GM12878 (cell line): ENCODE data around the gene CHN2. TPM values are rescaled to one million over a fixed set of nuclear protein-coding genes. Genes with fewer than 3 reads are reported as not detected.

ENCODE experiments used
- ATAC-seq: fragments of 200-7000 bp; cut with Tn5 transposase; 3 replicates; pipeline ENCODE4 v1.9.1; 2020; ENCODE audit warnings: mild to moderate bottlenecking, moderate library complexity
- BruUV-seq: library from RNA; stranded (reverse); fragments of 400-500 nt; replicated peaks from 2 replicates; lab custom pipeline; 2021; lab: Mats Ljungman, UMichigan
- CTCF ChIA-PET: fragments of 300-600 bp; sonication (Branson Sonifier 250); formaldehyde crosslinking; extraction: SDS; loops from one replicate; lab custom pipeline; 2021; ENCODE audit warnings: inconsistent platforms; lab: Yijun Ruan, JAX
- POLR2A ChIA-PET: fragments of 350-600 bp; formaldehyde crosslinking; extraction: SDS; loops from one replicate; lab custom pipeline; 2021; ENCODE audit warnings: inconsistent platforms; lab: Charles Lee
- RAD21 ChIA-PET: fragments of 300-600 bp; sonication (Branson Sonifier 250); formaldehyde crosslinking; loops from one replicate; lab custom pipeline; 2023; ENCODE audit warnings: antibody characterized with exemption; ENCODE audit not compliant: unreplicated experiment; lab: Charles Lee
- SMC1A ChIA-PET: fragments of 300-600 bp; sonication (Branson Sonifier 250); formaldehyde crosslinking; loops from one replicate; lab custom pipeline; 2023; ENCODE audit not compliant: unreplicated experiment, uncharacterized antibody; lab: Charles Lee
- DNase-seq: peaks from one replicate; pipeline ENCODE4 v3.0.0-alpha.2; 2011; ENCODE audit warnings: low read depth, low spot score
- FAIRE-seq: peaks from 3 replicates; lab custom pipeline; 2011; peaks lifted over from hg19 to GRCh38; lab: Jason Lieb, UNC
- H2AFZ ChIP-seq: 2 replicates; pipeline ENCODE4 v1.6.0; 2011; ENCODE audit warnings: low read depth, low read length, control low read depth; ENCODE audit not compliant: control insufficient read depth
- H3K27ac ChIP-seq: 2 replicates; pipeline ENCODE4 v1.5.1; 2011; ENCODE audit warnings: control low read depth; ENCODE audit not compliant: control insufficient read depth, insufficient read depth
- H3K27me3 ChIP-seq, 2 experiments: replicated peaks in 1 of 2; 2 replicates each; pipeline versions ENCODE4 v1.6.0 to v1.6.1; 2011; ENCODE audit warnings: low read length in 1 of 2; ENCODE audit not compliant: control insufficient read depth in 2 of 2, insufficient read depth in 2 of 2
- H3K36me3 ChIP-seq, 2 experiments: 2 replicates each; pipeline ENCODE4 v1.5.1; 2011; ENCODE audit warnings: low read length in 1 of 2; ENCODE audit not compliant: control insufficient read depth in 2 of 2, insufficient read depth in 2 of 2
- H3K4me1 ChIP-seq: 2 replicates; pipeline ENCODE4 v1.6.1; 2011; ENCODE audit warnings: mild to moderate bottlenecking, low read length, moderate library complexity, mixed read lengths; ENCODE audit not compliant: control insufficient read depth, insufficient read depth
- H3K4me2 ChIP-seq: 2 replicates; pipeline ENCODE4 v1.6.0; 2011; ENCODE audit warnings: control low read depth; ENCODE audit not compliant: control insufficient read depth, insufficient read depth
- H3K4me3 ChIP-seq: fragments of 200-600 bp; sonication (generic); 2 replicates; pipeline ENCODE4 v1.5.1; 2016
- H3K79me2 ChIP-seq: 2 replicates; pipeline ENCODE4 v1.6.0; 2011; ENCODE audit warnings: low read length; ENCODE audit not compliant: control insufficient read depth, insufficient read depth
- H3K9ac ChIP-seq: 2 replicates; pipeline ENCODE4 v1.8.0; 2011; ENCODE audit warnings: low read length, control low read depth, mixed read lengths; ENCODE audit not compliant: control insufficient read depth, insufficient read depth
- H3K9me3 ChIP-seq: replicated peaks from 3 replicates; pipeline ENCODE4 v1.5.1; 2011; ENCODE audit warnings: mild to moderate bottlenecking, low read length; ENCODE audit not compliant: control insufficient read depth, insufficient read depth
- H4K20me1 ChIP-seq: 2 replicates; pipeline ENCODE4 v1.6.0; 2011; ENCODE audit not compliant: control insufficient read depth, insufficient read depth
- CHD1 ChIP-seq: IDR thresholded peaks from 2 replicates; pipeline ENCODE4 v1.6.1; 2012; ENCODE audit warnings: low read depth, low read length, improper control_type of control experiment
- DPF2 ChIP-seq: fragments of 450-650 bp; IDR thresholded peaks from 2 replicates; pipeline ENCODE4 v1.6.1; 2017; ENCODE audit warnings: mild to moderate bottlenecking
- MEF2B ChIP-seq: fragments of 450-650 bp; IDR thresholded peaks from 2 replicates; pipeline ENCODE4 v1.6.1; 2018; ENCODE audit warnings: mild to moderate bottlenecking, moderate library complexity; ENCODE audit not compliant: partially characterized antibody, poor library complexity, severe bottlenecking
- WGBS: methylation state at CpG from one replicate; pipeline ENCODE4 v1.1.6; 2016; ENCODE audit warnings: low lambda C conversion rate; ENCODE audit not compliant: insufficient replicate concordance, insufficient coverage; ENCODE audit errors: missing lambda C conversion rate; 5-methylcytosine and 5-hydroxymethylcytosine counted together
- in situ Hi-C: fragments of 300-500 bp; cut with MboI; formaldehyde crosslinking; loops from 9 replicates; pipeline ENCODE4 v1.14.3; 2018; ENCODE audit warnings: mixed read lengths
- intact Hi-C: fragments of 100-400 bp; cut with micrococcal nuclease; formaldehyde crosslinking; loops from one replicate; pipeline ENCODE4 v1.14.2; 2022; ENCODE audit not compliant: unreplicated experiment
- polyA plus RNA-seq, 11 experiments: library from polyadenylated mRNA; depleted of rRNA in 4 of 11; unstranded in 6 of 11; stranded (reverse) in 5 of 11; fragments of >200 nt; fragmentation: Nextera tagmentation in 4 of 11; fragmentation: Illumina TruSeq in 1 of 11; extraction: Ambion mirVana in 4 of 11; extraction: Trizol in 1 of 11; gene quantifications; 1 replicate in 1 of 11; 2 replicates in 10 of 11; pipeline versions ENCODE4 v1.2.1 to v1.2.3, GENCODE V29; 2011 to 2016; ENCODE audit warnings: inconsistent platforms in 2 of 11, missing spikeins in 2 of 11, low read depth in 1 of 11
- total RNA-seq, 4 experiments: library from RNA; depleted of rRNA in 3 of 4; stranded (reverse); fragments of >200 nt in 3 of 4; fragmentation: Illumina TruSeq in 1 of 4; extraction: Trizol in 1 of 4; gene quantifications; 2 replicates each; pipeline versions ENCODE4 v1.2.1 to v1.2.3, GENCODE V29; 2013 to 2021
- TF ChIP-seq, protein P1 (sequence below): fragments of 450-650 bp; formaldehyde crosslinking; IDR thresholded peaks from 2 replicates; pipeline ENCODE4 v1.4.0; 2020; ENCODE audit warnings: mild to moderate bottlenecking, moderate library complexity
- TF ChIP-seq, protein P2 (sequence below): fragments of 450-650 bp; IDR thresholded peaks from 2 replicates; pipeline ENCODE4 v1.6.1; 2014; ENCODE audit warnings: mild to moderate bottlenecking
- TF ChIP-seq, protein P3 (sequence below): IDR thresholded peaks from 2 replicates; pipeline ENCODE4 v1.6.1; 2011; ENCODE audit warnings: low read depth, low read length, improper control_type of control experiment, borderline replicate concordance
- TF ChIP-seq, protein P4 (sequence below): fragments of 450-650 bp; IDR thresholded peaks from 2 replicates; pipeline ENCODE4 v1.6.1; 2017; ENCODE audit warnings: borderline replicate concordance
- TF ChIP-seq, protein P5 (sequence below): fragments of 450-650 bp; IDR thresholded peaks from 2 replicates; pipeline ENCODE4 v1.6.1; 2017; ENCODE audit warnings: mild to moderate bottlenecking
- TF ChIP-seq, protein P6 (sequence below): fragments of 450-650 bp; IDR thresholded peaks from 2 replicates; pipeline ENCODE4 v1.6.1; 2016; ENCODE audit warnings: mild to moderate bottlenecking

CHN2 gene
- total and polyA plus RNA-seq, 10 of the 15 experiments (the other 5 are each of a cell fraction or from before 2014, with no cell fraction given), result 0.11 to 3.8 (median 0.37) TPM; not detected in 2

DNA sequence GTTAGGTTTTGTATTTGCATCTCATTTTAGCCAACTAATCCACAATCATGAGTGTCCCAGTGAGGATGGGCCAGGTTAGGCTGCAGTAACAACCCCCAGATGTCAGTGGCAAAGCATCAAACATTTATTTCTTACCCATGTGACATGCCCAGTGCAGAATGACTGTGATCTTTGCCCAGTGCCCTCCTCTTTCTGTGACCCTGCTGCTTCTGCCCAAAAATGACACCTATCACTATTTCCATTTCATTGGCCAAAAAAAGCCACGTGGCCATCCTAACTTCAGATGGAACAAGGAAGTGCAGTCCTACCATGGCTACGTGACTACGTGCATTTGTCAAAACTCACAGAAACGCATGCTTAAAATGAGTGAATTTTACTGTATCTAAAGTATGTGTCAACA lies 259.9 kb downstream of the CHN2 start (continued):
- TF ChIP-seq, protein P1, sequence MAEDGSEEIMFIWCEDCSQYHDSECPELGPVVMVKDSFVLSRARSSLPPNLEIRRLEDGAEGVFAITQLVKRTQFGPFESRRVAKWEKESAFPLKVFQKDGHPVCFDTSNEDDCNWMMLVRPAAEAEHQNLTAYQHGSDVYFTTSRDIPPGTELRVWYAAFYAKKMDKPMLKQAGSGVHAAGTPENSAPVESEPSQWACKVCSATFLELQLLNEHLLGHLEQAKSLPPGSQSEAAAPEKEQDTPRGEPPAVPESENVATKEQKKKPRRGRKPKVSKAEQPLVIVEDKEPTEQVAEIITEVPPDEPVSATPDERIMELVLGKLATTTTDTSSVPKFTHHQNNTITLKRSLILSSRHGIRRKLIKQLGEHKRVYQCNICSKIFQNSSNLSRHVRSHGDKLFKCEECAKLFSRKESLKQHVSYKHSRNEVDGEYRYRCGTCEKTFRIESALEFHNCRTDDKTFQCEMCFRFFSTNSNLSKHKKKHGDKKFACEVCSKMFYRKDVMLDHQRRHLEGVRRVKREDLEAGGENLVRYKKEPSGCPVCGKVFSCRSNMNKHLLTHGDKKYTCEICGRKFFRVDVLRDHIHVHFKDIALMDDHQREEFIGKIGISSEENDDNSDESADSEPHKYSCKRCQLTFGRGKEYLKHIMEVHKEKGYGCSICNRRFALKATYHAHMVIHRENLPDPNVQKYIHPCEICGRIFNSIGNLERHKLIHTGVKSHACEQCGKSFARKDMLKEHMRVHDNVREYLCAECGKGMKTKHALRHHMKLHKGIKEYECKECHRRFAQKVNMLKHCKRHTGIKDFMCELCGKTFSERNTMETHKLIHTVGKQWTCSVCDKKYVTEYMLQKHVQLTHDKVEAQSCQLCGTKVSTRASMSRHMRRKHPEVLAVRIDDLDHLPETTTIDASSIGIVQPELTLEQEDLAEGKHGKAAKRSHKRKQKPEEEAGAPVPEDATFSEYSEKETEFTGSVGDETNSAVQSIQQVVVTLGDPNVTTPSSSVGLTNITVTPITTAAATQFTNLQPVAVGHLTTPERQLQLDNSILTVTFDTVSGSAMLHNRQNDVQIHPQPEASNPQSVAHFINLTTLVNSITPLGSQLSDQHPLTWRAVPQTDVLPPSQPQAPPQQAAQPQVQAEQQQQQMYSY, result no peak
- TF ChIP-seq, protein P2, sequence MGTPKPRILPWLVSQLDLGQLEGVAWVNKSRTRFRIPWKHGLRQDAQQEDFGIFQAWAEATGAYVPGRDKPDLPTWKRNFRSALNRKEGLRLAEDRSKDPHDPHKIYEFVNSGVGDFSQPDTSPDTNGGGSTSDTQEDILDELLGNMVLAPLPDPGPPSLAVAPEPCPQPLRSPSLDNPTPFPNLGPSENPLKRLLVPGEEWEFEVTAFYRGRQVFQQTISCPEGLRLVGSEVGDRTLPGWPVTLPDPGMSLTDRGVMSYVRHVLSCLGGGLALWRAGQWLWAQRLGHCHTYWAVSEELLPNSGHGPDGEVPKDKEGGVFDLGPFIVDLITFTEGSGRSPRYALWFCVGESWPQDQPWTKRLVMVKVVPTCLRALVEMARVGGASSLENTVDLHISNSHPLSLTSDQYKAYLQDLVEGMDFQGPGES, result no peak
- TF ChIP-seq, protein P3, sequence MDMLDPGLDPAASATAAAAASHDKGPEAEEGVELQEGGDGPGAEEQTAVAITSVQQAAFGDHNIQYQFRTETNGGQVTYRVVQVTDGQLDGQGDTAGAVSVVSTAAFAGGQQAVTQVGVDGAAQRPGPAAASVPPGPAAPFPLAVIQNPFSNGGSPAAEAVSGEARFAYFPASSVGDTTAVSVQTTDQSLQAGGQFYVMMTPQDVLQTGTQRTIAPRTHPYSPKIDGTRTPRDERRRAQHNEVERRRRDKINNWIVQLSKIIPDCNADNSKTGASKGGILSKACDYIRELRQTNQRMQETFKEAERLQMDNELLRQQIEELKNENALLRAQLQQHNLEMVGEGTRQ, result no peak
- no peak for TF ChIP-seq DPF2

DNA sequence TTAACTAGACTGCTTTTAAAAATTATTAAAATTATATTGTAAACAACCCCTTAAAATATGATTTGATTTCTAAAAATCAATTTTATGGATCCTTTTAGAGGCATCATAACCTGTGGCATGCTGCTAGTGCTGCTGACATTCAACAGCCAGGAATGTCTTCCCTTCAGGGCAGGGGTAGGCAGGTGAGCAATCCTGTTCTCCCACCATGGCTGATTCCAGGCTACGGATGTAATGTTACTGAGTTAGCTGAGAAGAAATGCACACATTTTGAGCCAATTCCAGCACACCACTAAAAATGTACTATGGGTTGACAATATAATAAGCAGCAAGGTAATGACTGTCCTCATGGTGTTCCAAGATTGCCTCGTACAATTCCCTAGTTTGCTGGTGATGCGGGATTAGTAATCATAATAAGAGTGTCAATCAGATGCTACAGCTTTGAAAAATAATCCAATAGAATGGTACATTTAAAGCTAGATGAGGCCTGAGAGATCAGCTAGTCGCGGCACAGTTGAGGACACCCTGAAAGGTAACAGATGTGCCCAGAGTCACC lies 260.4 kb downstream of the CHN2 start:
- H3K9ac ChIP-seq, result no peak overlapping the region
- H3K4me3 ChIP-seq, result no peak overlapping the region
- H3K27ac ChIP-seq, result no peak overlapping the region
- ChIA-PET POLR2A (no interaction called here), SMC1A (no interaction called here), RAD21 (no interaction called here), CTCF (no interaction called here)
- H3K36me3 ChIP-seq, result no peaks in the 10 kb centered on the region
- H3K4me2 ChIP-seq, result no peak overlapping the region
- no peak overlapping the region for H2AFZ ChIP-seq
- DNase-seq (no peak), FAIRE-seq (no peak), ATAC-seq (no peak)
- in situ Hi-C loops, result no loop called here
- 89% methylated on average over 5 of the region's 5 CpGs for WGBS
- no peaks in the 10 kb centered on the region for H3K9me3 ChIP-seq
- no peaks in the 10 kb centered on the region for H3K79me2 ChIP-seq
- intact Hi-C loops, result no loop called here
- H3K27me3 ChIP-seq, result no peaks in the 10 kb centered on the region; a peak in 1 of 4 replicates
- H3K4me1 ChIP-seq, result no peaks in the 10 kb centered on the region
- H4K20me1 ChIP-seq, result no peaks in the 10 kb centered on the region
- no TSS peak for BruUV-seq
- TF ChIP-seq, protein P4, sequence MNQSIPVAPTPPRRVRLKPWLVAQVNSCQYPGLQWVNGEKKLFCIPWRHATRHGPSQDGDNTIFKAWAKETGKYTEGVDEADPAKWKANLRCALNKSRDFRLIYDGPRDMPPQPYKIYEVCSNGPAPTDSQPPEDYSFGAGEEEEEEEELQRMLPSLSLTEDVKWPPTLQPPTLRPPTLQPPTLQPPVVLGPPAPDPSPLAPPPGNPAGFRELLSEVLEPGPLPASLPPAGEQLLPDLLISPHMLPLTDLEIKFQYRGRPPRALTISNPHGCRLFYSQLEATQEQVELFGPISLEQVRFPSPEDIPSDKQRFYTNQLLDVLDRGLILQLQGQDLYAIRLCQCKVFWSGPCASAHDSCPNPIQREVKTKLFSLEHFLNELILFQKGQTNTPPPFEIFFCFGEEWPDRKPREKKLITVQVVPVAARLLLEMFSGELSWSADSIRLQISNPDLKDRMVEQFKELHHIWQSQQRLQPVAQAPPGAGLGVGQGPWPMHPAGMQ, result no peak
- TF ChIP-seq, protein P5, sequence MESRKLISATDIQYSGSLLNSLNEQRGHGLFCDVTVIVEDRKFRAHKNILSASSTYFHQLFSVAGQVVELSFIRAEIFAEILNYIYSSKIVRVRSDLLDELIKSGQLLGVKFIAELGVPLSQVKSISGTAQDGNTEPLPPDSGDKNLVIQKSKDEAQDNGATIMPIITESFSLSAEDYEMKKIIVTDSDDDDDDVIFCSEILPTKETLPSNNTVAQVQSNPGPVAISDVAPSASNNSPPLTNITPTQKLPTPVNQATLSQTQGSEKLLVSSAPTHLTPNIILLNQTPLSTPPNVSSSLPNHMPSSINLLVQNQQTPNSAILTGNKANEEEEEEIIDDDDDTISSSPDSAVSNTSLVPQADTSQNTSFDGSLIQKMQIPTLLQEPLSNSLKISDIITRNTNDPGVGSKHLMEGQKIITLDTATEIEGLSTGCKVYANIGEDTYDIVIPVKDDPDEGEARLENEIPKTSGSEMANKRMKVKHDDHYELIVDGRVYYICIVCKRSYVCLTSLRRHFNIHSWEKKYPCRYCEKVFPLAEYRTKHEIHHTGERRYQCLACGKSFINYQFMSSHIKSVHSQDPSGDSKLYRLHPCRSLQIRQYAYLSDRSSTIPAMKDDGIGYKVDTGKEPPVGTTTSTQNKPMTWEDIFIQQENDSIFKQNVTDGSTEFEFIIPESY, result no peak
- TF ChIP-seq MEF2B, result no peak
- TF ChIP-seq CHD1, result no peak
- TF ChIP-seq, protein P6, sequence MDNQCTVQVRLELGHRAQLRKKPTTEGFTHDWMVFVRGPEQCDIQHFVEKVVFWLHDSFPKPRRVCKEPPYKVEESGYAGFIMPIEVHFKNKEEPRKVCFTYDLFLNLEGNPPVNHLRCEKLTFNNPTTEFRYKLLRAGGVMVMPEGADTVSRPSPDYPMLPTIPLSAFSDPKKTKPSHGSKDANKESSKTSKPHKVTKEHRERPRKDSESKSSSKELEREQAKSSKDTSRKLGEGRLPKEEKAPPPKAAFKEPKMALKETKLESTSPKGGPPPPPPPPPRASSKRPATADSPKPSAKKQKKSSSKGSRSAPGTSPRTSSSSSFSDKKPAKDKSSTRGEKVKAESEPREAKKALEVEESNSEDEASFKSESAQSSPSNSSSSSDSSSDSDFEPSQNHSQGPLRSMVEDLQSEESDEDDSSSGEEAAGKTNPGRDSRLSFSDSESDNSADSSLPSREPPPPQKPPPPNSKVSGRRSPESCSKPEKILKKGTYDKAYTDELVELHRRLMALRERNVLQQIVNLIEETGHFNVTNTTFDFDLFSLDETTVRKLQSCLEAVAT, result no peak
